ENCODE results near the gene CDH23. TPM values are rescaled to one million over a fixed set of nuclear protein-coding genes. Genes with fewer than 3 reads are reported as not detected.

The CDH23 gene
- total RNA-seq, 3 donors from 2014 or later, result 1.8 to 3.6 (median 3.0) TPM

DNA sequence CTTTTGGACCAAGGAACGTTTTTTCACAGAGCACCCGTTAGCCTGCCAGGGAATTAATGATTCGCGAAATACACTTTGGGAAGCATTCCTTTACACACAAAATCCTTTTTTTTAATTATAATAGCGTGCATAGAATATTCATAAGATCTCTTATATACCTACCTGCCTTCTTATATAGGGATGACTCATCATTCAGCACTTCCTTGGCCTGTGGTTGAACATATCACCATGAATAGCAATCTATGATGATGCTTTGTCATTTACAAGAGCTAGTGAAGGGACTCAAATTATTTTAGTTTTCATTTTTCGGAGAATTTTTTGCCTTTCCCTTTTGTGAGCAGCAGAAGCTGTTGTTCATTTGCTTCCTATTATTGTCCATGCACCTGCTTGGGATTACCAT lies 97.0 kb downstream of the CDH23 start:
- Histone ChIP-seq H3K4me3 (no peak overlapping the region), H3K9me3 (peaks cover 4% of the 10 kb centered on the region), H3K4me1 (ENCODE audit: low read depth) (no peaks in the 10 kb centered on the region), H3K36me3 (ENCODE audit: low read depth) (no peaks in the 10 kb centered on the region)
- intact Hi-C loops (cut with DNase I, micrococcal nuclease), result no loop called here
- no peak for TF ChIP-seq CTCF (IDR thresholded peaks at IDR 0.05)
- no peak for DNase-seq
- ATAC-seq, result peak; percentile 44

- no peaks in the 10 kb centered on the region for H3K4me1 ChIP-seq (ENCODE audit: low read depth)
- H3K36me3 ChIP-seq (ENCODE audit: low read depth), result no peaks in the 10 kb centered on the region
- no peak overlapping the region for H3K4me3 ChIP-seq
- intact Hi-C loops (cut with DNase I, micrococcal nuclease), result no loop called here
- ATAC-seq (no peak), DNase-seq (no peak)
- TF ChIP-seq CTCF (IDR thresholded peaks at IDR 0.05), result no peak
- H3K9me3 ChIP-seq, result no peaks in the 10 kb centered on the region
Measured at GRCh38 chr10:71494476-71494875, 97.8 kb downstream of the CDH23 start.

GRCh38 chr10:71494980-71495381 lies 98.3 kb downstream of the CDH23 start:
- Histone ChIP-seq H3K4me1 (ENCODE audit: low read depth) (no peaks in the 10 kb centered on the region), H3K36me3 (ENCODE audit: low read depth) (no peaks in the 10 kb centered on the region), H3K9me3 (no peaks in the 10 kb centered on the region), H3K4me3 (no peak overlapping the region)
- no peak for TF ChIP-seq CTCF (IDR thresholded peaks at IDR 0.05)
- DNase-seq (no peak), ATAC-seq (no peak)
- intact Hi-C loops (cut with DNase I, micrococcal nuclease), result no loop called here

GRCh38 chr10:71496927-71497762 lies 100.4 kb downstream of the CDH23 start:
- DNase-seq (no peak), ATAC-seq (no peak)
- Histone ChIP-seq H3K4me1 (ENCODE audit: low read depth) (no peaks in the 10 kb centered on the region), H3K36me3 (ENCODE audit: low read depth) (no peaks in the 10 kb centered on the region), H3K9me3 (no peaks in the 10 kb centered on the region), H3K4me3 (no peak overlapping the region)
- intact Hi-C loops (cut with DNase I, micrococcal nuclease), result no loop called here
- no peak for TF ChIP-seq CTCF (IDR thresholded peaks at IDR 0.05)

DNA sequence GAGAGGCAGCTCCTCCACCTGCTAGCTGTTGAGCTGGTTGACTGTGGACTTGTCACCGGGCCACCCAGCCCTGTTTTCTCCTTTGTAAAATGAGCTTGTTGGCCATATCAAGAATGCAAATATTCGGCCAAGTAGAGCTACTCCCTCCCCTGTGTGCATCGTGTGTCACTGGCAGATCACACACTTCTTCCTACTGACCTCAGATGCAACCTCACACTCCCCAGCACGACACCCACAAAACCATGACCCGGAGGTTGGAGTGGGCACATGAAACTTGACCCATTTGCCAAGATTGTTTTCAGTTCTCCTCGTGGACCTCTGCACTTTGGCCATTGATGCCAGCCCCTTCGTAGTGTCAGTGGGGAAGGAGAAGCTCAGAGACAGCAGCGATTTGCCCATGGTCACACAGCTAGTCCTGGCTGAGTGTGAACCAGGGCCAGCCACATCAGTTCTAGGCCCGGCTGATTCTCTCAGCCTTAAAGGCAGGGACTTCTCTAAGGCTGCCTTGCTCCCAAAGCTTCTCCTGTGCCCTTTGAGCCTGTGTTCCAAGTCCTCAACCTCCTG lies 101.1 kb downstream of the CDH23 start:
- Histone ChIP-seq H3K36me3 (ENCODE audit: low read depth) (no peaks in the 10 kb centered on the region), H3K4me1 (ENCODE audit: low read depth) (no peaks in the 10 kb centered on the region), H3K9me3 (no peaks in the 10 kb centered on the region), H3K4me3 (no peak overlapping the region)
- ATAC-seq (no peak), DNase-seq (no peak)
- TF ChIP-seq CTCF (IDR thresholded peaks at IDR 0.05), result no peak
- intact Hi-C loops (cut with DNase I, micrococcal nuclease), result no loop called here
